Esophagus muscularis mucosa (tissue), 4 donors: ENCODE measurements around the gene RNF13. TPM values are rescaled to one million over a fixed set of nuclear protein-coding genes. Genes with fewer than 3 reads are reported as not detected.

Source experiments
- DNase-seq: peaks from one replicate; pipeline ENCODE4 v3.0.0-alpha.2; 2017; ENCODE audit errors: extremely low spot score
- H3K27ac ChIP-seq, 4 donors: fragments of 200-600 bp; sonication (generic); replicated peaks in 1 of 4; 1 replicate in 3 of 4; 2 replicates in 1 of 4; pipeline ENCODE4 v1.5.1; 2016 to 2019; ENCODE audit warnings: mild to moderate bottlenecking in 1 of 4
- H3K27me3 ChIP-seq, 4 donors: fragments of 200-600 bp; sonication (generic); one replicate each; pipeline versions ENCODE4 v1.5.1 to v1.6.0; 2016 to 2019
- H3K36me3 ChIP-seq, 4 donors: fragments of 200-600 bp; sonication (generic); one replicate each; pipeline ENCODE4 v1.5.1; 2016 to 2019
- H3K4me1 ChIP-seq, 4 donors: fragments of 200-600 bp; sonication (generic); one replicate each; pipeline ENCODE4 v1.5.1; 2016 to 2019
- H3K4me3 ChIP-seq, 4 donors: fragments of 200-600 bp; sonication (generic); 1 replicate in 2 of 4; 2 replicates in 2 of 4; pipeline ENCODE4 v1.5.1; 2016 to 2019; ENCODE audit warnings: mild to moderate bottlenecking in 4 of 4, moderate library complexity in 1 of 4
- H3K9me3 ChIP-seq, 4 donors: fragments of 200-600 bp; sonication (generic); 1 replicate in 3 of 4; 2 replicates in 1 of 4; pipeline ENCODE4 v1.5.1; 2016 to 2019
- CTCF ChIP-seq, 3 experiments: fragments of 200-600 bp in 2 of 3; fragments of 450-650 bp in 1 of 3; sonication (generic) in 2 of 3; IDR thresholded peaks; one replicate each; pipeline ENCODE4 v1.5.1; 2017 to 2019; ENCODE audit warnings: antibody characterized with exemption in 3 of 3, mild to moderate bottlenecking in 2 of 3, moderate library complexity in 1 of 3
- EP300 ChIP-seq: sonication (generic); formaldehyde crosslinking; IDR thresholded peaks from one replicate; pipeline ENCODE4 v1.6.1; 2017; ENCODE audit warnings: antibody characterized with exemption
- POLR2A ChIP-seq: fragments of 450-650 bp; IDR thresholded peaks from one replicate; pipeline ENCODE4 v1.6.1; 2017; ENCODE audit warnings: antibody characterized with exemption, moderate library complexity, mild to moderate bottlenecking, low read depth
- POLR2AphosphoS5 ChIP-seq, 2 donors: sonication (generic); formaldehyde crosslinking; IDR thresholded peaks; one replicate each; pipeline ENCODE4 v1.6.1; 2017; ENCODE audit warnings: antibody characterized with exemption in 2 of 2
- WGBS: methylation state at CpG from one replicate; pipeline ENCODE4 v1.1.5; 2018; 5-methylcytosine and 5-hydroxymethylcytosine counted together
- intact Hi-C: fragments of 100-400 bp; cut with DNase I; formaldehyde crosslinking; loops from one replicate; pipeline ENCODE4 v1.15.1; 2023
- total RNA-seq, 4 donors: library from RNA; depleted of rRNA; stranded (reverse); fragments of >200 nt; gene quantifications; one replicate each; pipeline versions ENCODE4 v1.1.0 to v1.2.1, GENCODE V29; 2016

The RNF13 gene
- total RNA-seq, 4 donors from 2014 or later = 52.9 to 95.1 (median 78.2) TPM

- H3K27me3 ChIP-seq = no peaks in the 10 kb centered on the region
- no peak for DNase-seq
- peaks cover 6 to 17% (median 12%) of the 10 kb centered on the region in 4 donors for H3K4me1 ChIP-seq
- no peak overlapping the region for H3K4me3 ChIP-seq
- H3K9me3 ChIP-seq = no peaks in the 10 kb centered on the region
- WGBS = 80% methylated on average over 1 of the region's 1 CpG
- intact Hi-C loops = no loop called here
- TF ChIP-seq POLR2A (no peak), POLR2AphosphoS5 (IDR thresholded peaks at IDR 0.05) (no peak), EP300 (no peak), CTCF (IDR thresholded peaks at IDR 0.05) (no peak)
- H3K27ac ChIP-seq = no peak overlapping the region
- peaks cover 0 to 33% (median 11%) of the 10 kb centered on the region in 4 donors for H3K36me3 ChIP-seq
These were observed 35.2 kb downstream of the RNF13 start for GRCh38 chr3:149848238-149848637.

GRCh38 chr3:149848688-149849087 lies 35.7 kb downstream of the RNF13 start:
- H3K27me3 ChIP-seq = no peaks in the 10 kb centered on the region
- H3K27ac ChIP-seq = no peak overlapping the region
- no peak overlapping the region for H3K4me3 ChIP-seq
- no peaks in the 10 kb centered on the region for H3K9me3 ChIP-seq
- WGBS = 55% methylated on average over 1 of the region's 1 CpG
- no peak for TF ChIP-seq POLR2AphosphoS5 (IDR thresholded peaks at IDR 0.05)
- no peak for TF ChIP-seq CTCF (IDR thresholded peaks at IDR 0.05)
- TF ChIP-seq POLR2A = no peak
- TF ChIP-seq EP300 = no peak
- no peak for DNase-seq
- H3K4me1 ChIP-seq = peaks cover 6 to 17% (median 11%) of the 10 kb centered on the region in 4 donors
- intact Hi-C loops = no loop called here
- H3K36me3 ChIP-seq = peaks cover 0 to 33% (median 11%) of the 10 kb centered on the region in 4 donors

- peaks cover 12 to 50% (median 22%) of the 10 kb centered on the region in 4 donors for H3K36me3 ChIP-seq
- intact Hi-C loops = no loop called here
- TF ChIP-seq EP300 (no peak), POLR2AphosphoS5 (IDR thresholded peaks at IDR 0.05) (no peak), CTCF (IDR thresholded peaks at IDR 0.05) (no peak), POLR2A (no peak)
- H3K27me3 ChIP-seq = no peaks in the 10 kb centered on the region
- H3K4me3 ChIP-seq = no peak overlapping the region
- no peak for DNase-seq
- peaks cover 0 to 8% (median 3%) of the 10 kb centered on the region in 4 donors for H3K4me1 ChIP-seq
- WGBS = 87% methylated on average over 6 of the region's 6 CpGs
- no peak overlapping the region for H3K27ac ChIP-seq
- no peaks in the 10 kb centered on the region for H3K9me3 ChIP-seq
These were observed 38.0 kb downstream of the RNF13 start for GRCh38 chr3:149850787-149851584.

GRCh38 chr3:149858911-149859310 lies 45.9 kb downstream of the RNF13 start:
- no peaks in the 10 kb centered on the region for H3K4me1 ChIP-seq
- TF ChIP-seq CTCF (IDR thresholded peaks at IDR 0.05) = no peak
- TF ChIP-seq POLR2AphosphoS5 (IDR thresholded peaks at IDR 0.05) = no peak
- TF ChIP-seq EP300 = no peak
- no peak for TF ChIP-seq POLR2A
- H3K27ac ChIP-seq = no peak overlapping the region
- no peaks in the 10 kb centered on the region for H3K9me3 ChIP-seq
- 63% methylated on average over 2 of the region's 2 CpGs for WGBS
- DNase-seq = no peak
- no peak overlapping the region for H3K4me3 ChIP-seq
- H3K27me3 ChIP-seq = no peaks in the 10 kb centered on the region
- intact Hi-C loops = no loop called here
- H3K36me3 ChIP-seq = peaks cover 14 to 37% (median 19%) of the 10 kb centered on the region in 4 donors
